WI38 (cell line): ENCODE results near the gene TM4SF4.

Source experiments
- H3K4me3 ChIP-seq: 2 replicates; pipeline ENCODE4 v1.5.1; 2011; ENCODE audit warnings: low read depth, mild to moderate bottlenecking, control low read depth, low read length
- CTCF ChIP-seq: IDR thresholded peaks from 2 replicates; pipeline ENCODE4 v1.5.1; 2012; ENCODE audit warnings: low read depth, mild to moderate bottlenecking, control low read depth, low read length

TM4SF4 gene

GRCh38 chr3:149547954-149548668 is 73.6 kb downstream of the TM4SF4 start:
- peak overlapping the region; percentile 13 for H3K4me3 ChIP-seq
- TF ChIP-seq CTCF = no peak

- TF ChIP-seq CTCF = no peak
- H3K4me3 ChIP-seq = no peak overlapping the region
Measured at GRCh38 chr3:149548669-149549065, 74.2 kb downstream of the TM4SF4 start.

- no peak for TF ChIP-seq CTCF
- H3K4me3 ChIP-seq = no peak overlapping the region
Measured at GRCh38 chr3:149551500-149551899, 77.0 kb downstream of the TM4SF4 start.

- no peak for TF ChIP-seq CTCF
- H3K4me3 ChIP-seq = no peak overlapping the region
Measured at GRCh38 chr3:149552700-149553099, 78.2 kb downstream of the TM4SF4 start.
